Measurements from ENCODE around the gene INHBC.

The INHBC gene

GRCh38 chr12:57454566-57455373 is 20.2 kb downstream of the INHBC start, which contains the start of gene INHBE:
TSS of gene INHBE (plus strand) at chr12:57455307. CDS start at chr12:57455537, 230 bp downstream.
- DNase-seq = no peak

GRCh38 chr12:57455374-57456144 is 21.0 kb downstream of the INHBC start:
- DNase-seq = no peak

- no peak for DNase-seq
Observed at GRCh38 chr12:57456145-57456700, 21.6 kb downstream of the INHBC start.

GRCh38 chr12:57456737-57457490 is 22.3 kb downstream of the INHBC start:
- no peak for DNase-seq

- no peak for DNase-seq
Observed at GRCh38 chr12:57458665-57459054, 24.1 kb downstream of the INHBC start.

GRCh38 chr12:57459055-57459749 is 24.6 kb downstream of the INHBC start:
- peak; percentile 85 for DNase-seq

GRCh38 chr12:57459750-57460467 is 25.3 kb downstream of the INHBC start, which contains the start of gene GLI1:
TSS of gene GLI1 (plus strand) at chr12:57459785. CDS start at chr12:57463692, 3,907 bp downstream.
- no peak for DNase-seq

DNA sequence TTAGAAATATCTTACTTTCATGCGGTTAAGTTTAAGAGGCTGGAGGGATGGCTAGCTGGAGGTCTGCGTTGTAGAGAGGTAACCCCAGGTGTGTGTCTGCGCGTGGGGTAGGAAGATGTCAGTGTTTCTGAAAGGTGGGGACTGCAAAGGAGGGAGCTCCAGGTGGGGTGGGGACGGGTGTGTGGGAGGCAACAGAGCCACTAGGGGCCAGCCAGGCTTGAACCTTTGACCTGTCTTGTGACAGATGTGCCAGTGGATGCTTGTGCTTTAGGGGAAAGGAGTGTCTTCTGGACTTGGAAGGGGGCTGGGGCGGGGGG is 25.8 kb downstream of the INHBC start:
- no peak for DNase-seq

- no peak for DNase-seq
Observed at GRCh38 chr12:57460841-57461275, 26.3 kb downstream of the INHBC start.

GRCh38 chr12:57461276-57461916 is 26.8 kb downstream of the INHBC start:
- no peak for DNase-seq

GRCh38 chr12:57461917-57462250 is 27.3 kb downstream of the INHBC start:
- DNase-seq = no peak

DNA sequence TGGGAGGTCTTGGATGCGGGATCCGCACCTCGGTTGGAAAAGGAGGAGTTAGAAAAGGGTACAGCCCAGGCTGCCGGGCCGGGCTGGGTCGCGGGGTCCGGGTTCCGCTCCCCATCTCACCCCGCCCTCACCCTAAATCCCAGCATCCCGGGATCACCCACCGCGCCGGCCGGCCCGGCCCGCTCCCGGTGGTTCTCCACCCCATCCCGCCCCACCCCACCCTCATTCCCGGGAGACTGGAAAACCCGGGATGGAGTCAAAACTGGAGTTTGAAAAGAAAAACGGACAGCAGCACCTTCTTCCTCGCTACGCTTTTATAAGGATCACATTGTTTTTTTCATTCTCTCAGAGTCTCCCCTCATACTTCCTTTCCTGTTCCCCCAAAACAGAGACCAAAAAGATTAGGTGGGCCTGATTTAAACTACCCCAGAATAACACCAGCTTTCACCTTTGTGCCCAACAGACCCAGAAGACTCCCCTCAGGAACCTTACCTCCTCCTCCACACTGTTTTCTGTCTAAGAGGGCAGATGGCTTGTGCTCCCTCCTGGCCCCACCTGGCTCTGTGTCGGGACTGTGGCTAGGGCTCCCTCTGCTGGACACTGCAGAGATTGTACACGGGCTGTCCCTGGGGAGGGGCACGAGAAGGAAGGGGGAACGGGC is 27.8 kb downstream of the INHBC start:
- peak; percentile 80 for DNase-seq

DNA sequence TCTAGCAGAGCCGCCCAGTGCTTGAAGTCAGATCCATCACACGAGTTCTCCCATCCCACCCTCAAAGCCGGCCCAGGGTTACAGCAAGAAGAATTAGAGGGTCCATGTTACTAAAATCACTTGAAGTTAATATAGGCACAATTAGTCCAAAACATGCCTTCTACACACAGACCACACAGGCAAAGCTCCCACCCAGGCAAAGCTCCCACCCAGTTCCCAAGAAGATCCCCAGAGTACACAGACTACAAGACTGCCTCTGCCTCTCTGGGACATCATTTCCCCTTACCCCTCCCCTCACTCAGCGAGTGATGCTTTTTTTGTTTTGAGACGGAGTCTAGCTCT is 28.3 kb downstream of the INHBC start:
- DNase-seq = no peak

DNA sequence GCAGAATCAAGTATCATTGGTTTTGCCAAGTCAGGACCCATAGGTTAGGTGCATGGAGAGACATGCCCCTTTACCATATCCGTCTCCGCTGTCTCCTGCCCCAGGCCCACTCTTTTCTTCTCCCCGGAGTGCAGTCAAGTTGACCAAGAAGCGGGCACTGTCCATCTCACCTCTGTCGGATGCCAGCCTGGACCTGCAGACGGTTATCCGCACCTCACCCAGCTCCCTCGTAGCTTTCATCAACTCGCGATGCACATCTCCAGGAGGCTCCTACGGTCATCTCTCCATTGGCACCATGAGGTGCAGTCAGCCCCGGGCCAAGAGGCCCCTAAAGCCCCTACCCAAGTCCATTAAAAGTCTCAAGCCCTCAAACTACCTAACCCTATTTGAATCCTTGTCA is 30.0 kb downstream of the INHBC start:
- no peak for DNase-seq

GRCh38 chr12:57465030-57465746 is 30.6 kb downstream of the INHBC start:
- no peak for DNase-seq

- DNase-seq = no peak
Observed at GRCh38 chr12:57465747-57466505, 31.3 kb downstream of the INHBC start.

DNA sequence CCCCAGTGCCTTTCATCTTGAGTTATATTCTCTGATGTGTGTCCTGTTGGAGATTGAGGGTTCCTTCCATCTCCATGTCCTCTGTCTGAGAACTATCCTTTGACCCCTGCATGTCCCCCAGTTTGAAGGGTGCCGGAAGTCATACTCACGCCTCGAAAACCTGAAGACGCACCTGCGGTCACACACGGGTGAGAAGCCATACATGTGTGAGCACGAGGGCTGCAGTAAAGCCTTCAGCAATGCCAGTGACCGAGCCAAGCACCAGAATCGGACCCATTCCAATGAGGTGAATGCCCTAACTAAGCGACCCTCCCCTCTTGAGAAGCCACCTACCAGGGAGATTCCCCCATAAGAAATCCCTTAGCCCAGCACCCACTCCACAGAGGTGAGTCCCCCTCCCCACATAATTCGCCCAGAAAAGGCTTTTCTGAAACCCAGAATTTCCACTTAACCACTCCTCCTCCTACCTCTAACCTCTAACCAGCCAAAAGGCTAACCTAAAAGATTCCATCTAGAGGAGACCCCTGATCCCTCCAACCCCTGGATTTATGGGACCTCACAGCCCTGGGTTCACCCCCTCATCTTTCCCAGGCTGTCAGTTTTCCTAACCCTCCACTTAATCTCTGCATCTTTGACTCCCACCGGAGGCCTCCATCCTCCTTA is 32.8 kb downstream of the INHBC start:
- no peak for DNase-seq

DNA sequence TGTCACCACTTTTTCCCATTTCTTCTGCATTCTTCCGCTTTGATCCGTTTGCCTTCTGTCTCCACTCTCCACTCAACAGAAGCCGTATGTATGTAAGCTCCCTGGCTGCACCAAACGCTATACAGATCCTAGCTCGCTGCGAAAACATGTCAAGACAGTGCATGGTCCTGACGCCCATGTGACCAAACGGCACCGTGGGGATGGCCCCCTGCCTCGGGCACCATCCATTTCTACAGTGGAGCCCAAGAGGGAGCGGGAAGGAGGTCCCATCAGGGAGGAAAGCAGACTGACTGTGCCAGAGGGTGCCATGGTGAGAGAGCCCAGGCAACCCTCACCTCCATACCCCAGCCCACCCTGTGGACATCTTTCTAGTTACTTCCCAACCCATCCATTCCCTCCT is 33.3 kb downstream of the INHBC start:
- DNase-seq = no peak

Measured in activated effector memory CD4-positive, alpha-beta T cell treated with Interleukin-2 at 50 U/mL for 16 hours (primary cell).